Fibroblast of mammary gland (primary cell): ENCODE measurements around the gene FRK.
A peak's percentile ranks its signal among the peaks of the same experiment; 100 is the strongest.

ENCODE experiments used
- DNase-seq: peaks from one replicate; pipeline ENCODE4 v3.0.0-alpha.2; 2010; ENCODE audit warnings: low read depth
- H3K4me3 ChIP-seq: 2 replicates; pipeline ENCODE4 v1.5.1; 2011; ENCODE audit warnings: low read depth, mild to moderate bottlenecking, low read length, moderate library complexity; ENCODE audit not compliant: control insufficient read depth
- TF ChIP-seq, protein P1 (sequence below): conservative IDR thresholded peaks from 2 replicates; pipeline ENCODE4 v1.5.1; 2011; ENCODE audit warnings: low read depth, low read length, inconsistent platforms; ENCODE audit not compliant: control insufficient read depth, insufficient read depth

Gene FRK

DNA sequence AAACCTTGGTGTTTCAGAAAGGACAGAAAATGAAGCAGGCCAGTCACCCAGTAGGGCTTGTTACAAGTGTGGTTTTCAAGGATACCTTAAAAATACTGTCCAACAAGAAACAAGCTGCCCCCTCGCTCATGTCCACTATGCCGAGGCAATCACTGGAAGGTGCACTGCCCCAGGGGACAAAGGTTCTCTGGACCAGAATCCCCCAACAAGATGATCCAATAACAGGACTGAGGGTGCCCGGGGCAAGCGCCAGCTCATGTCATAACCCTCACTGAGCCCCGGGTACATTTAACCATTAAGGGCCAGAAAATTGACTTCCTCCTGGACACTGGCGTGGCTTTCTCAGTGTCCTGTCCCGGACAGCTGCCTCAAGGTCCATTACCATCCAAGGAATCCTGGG, 33.4 kb upstream of the FRK start:
- no peak overlapping the region for H3K4me3 ChIP-seq
- TF ChIP-seq, protein P1, sequence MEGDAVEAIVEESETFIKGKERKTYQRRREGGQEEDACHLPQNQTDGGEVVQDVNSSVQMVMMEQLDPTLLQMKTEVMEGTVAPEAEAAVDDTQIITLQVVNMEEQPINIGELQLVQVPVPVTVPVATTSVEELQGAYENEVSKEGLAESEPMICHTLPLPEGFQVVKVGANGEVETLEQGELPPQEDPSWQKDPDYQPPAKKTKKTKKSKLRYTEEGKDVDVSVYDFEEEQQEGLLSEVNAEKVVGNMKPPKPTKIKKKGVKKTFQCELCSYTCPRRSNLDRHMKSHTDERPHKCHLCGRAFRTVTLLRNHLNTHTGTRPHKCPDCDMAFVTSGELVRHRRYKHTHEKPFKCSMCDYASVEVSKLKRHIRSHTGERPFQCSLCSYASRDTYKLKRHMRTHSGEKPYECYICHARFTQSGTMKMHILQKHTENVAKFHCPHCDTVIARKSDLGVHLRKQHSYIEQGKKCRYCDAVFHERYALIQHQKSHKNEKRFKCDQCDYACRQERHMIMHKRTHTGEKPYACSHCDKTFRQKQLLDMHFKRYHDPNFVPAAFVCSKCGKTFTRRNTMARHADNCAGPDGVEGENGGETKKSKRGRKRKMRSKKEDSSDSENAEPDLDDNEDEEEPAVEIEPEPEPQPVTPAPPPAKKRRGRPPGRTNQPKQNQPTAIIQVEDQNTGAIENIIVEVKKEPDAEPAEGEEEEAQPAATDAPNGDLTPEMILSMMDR, result no peak
- no peak for DNase-seq

DNA sequence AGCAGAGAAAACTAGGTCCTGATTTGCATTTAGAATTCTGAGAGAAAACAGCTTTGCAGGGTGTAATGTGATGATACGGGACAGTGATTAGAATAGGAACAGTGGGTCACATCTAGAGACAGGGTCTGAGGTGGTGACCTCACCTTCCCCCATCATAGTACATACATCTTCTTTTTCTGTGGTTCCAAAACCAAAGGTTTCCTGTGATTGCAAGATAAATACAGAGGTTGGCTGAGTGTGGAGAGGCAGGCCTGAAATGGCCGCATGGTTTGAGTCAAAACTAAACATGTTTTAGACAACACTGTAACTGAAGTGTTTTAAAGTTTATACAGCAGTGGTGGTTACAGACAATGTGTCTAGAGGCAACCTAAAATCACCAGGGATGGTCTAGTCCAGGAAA, 29.6 kb upstream of the FRK start:
- no peak overlapping the region for H3K4me3 ChIP-seq
- TF ChIP-seq, protein P1, result no peak
- DNase-seq, result no peak

DNA sequence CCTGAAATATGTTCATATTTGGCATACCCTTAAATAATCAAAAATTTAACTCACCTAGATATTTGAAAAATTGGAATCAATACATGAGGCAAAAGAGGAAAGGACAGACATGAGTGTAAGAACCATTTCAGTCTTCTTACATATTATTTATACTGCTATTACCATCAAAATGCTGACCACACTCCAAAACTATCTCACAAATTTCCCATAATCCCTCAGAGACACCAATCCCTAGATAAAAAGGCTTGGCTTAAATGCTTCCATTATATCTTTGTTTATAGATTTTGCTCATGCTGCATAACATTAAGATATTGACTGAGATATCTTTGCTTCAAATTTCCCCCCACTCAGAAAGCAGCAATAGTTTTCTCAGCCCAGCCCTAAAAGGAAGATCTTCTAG, 28.3 kb upstream of the FRK start:
- TF ChIP-seq, protein P1, result no peak
- no peak for DNase-seq

DNA sequence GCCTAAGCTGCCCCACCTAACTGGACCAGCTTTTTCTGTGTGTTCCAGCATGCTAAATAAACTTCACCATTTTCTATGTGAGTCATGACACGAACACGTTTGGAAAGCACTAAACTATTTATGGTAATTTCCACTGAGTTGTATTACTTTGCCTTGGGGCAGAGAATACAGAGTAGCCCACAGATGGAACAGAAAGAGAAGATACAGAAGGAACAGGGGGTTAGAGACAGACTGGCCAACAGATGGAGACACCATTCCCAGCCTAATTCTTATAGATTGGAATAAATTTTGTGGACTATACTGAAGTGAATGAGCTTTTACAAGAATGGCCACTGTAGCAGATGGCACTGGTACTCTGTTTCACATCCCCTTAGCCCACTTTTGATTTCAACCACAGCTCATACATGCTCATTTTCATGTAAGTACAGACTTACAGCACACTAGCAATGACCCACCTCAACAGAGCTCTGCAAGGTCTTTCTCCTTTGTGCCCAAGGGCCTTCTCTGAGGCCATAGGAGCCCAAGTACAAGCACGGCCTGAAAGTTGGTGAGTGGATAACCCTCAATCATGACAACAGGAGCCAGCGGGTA, 26.8 kb upstream of the FRK start:
- peak; percentile 26 for DNase-seq
- TF ChIP-seq, protein P1, result no peak
- H3K4me3 ChIP-seq, result no peak overlapping the region

More for the DNA sequence above, 28.3 kb upstream of the FRK start:
- no peak overlapping the region for H3K4me3 ChIP-seq

DNA sequence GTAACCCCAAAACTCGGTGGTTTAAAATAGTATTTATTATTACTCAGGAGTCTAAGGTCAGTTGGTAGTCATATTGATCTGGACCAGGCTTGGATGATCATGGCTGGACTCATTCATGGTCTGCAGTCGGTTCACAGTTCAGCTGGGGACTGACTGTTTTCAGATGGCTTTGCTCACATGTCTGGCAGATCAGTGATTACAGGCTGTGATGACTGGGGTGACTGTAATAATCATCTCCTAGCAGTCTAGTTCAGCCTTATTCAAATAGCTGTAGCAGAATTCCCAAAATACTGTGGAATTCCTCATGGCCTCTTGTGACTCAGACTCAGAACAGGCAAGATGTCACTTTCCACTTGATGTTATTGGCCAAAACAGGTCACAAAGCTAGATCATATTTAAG, 23.6 kb upstream of the FRK start:
- TF ChIP-seq, protein P1, result no peak
- no peak overlapping the region for H3K4me3 ChIP-seq
- no peak for DNase-seq

DNA sequence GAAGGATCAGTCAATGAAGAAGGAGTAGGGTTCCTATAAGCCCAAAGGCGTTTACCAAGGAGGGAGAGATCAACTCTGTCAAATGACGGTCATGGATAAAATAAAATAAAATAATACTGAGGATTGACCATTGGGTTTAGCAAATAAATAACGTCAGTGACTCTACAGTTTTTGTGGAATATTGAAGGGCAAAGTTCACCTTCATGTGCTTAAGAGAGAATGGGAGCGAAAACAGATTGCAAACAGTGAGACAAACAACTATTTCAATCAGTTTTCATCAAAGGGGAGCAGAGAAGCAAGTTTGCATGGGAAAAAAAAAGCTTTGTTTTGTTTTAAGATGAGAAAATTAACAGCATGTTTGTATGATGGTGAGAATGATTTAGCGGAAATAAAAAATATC, 22.4 kb upstream of the FRK start:
- no peak overlapping the region for H3K4me3 ChIP-seq

More for the DNA sequence above, 22.4 kb upstream of the FRK start:
- no peak for DNase-seq
- TF ChIP-seq, protein P1, result no peak
